ENCODE measurements around the gene VPS13D.
"Not testable (repeated sequence)": the region's sequence is repeated elsewhere in the genome, so short reads cannot be mapped to it uniquely, and the experiment has no call there.

The VPS13D gene

GRCh38 chr1:12208764-12209494, 20.9 kb upstream of the VPS13D start:
- Histone ChIP-seq H3K27me3 (ENCODE audit: insufficient read depth, low read length) (no peaks in the 10 kb centered on the region), H2AFZ (ENCODE audit: low read length, unreplicated experiment) (no peak overlapping the region), H3K4me1 (ENCODE audit: control insufficient read depth, insufficient read depth, low read length, unreplicated experiment) (no peaks in the 10 kb centered on the region), H3K4me3 (ENCODE audit: low read depth, low read length) (no peak overlapping the region), H3K36me3 (ENCODE audit: insufficient read depth, low read length) (no peaks in the 10 kb centered on the region), H3K79me2 (ENCODE audit: control insufficient read depth, insufficient read depth, low read length, unreplicated experiment) (no peaks in the 10 kb centered on the region), H3K27ac (ENCODE audit: low read depth, low read length) (no peak overlapping the region)

GRCh38 chr1:12209495-12209832, 20.4 kb upstream of the VPS13D start:
- H2AFZ ChIP-seq (ENCODE audit: low read length, unreplicated experiment), result no peak overlapping the region
- peaks cover 4% of the 10 kb centered on the region; the same call in 1 of the 2 replicates for H3K27me3 ChIP-seq (ENCODE audit: insufficient read depth, low read length)
- H3K36me3 ChIP-seq (ENCODE audit: insufficient read depth, low read length), result no peaks in the 10 kb centered on the region
- H3K4me3 ChIP-seq (ENCODE audit: low read depth, low read length), result no peak overlapping the region
- no peaks in the 10 kb centered on the region for H3K79me2 ChIP-seq (ENCODE audit: control insufficient read depth, insufficient read depth, low read length, unreplicated experiment)
- H3K4me1 ChIP-seq (ENCODE audit: control insufficient read depth, insufficient read depth, low read length, unreplicated experiment), result no peaks in the 10 kb centered on the region
- H3K27ac ChIP-seq (ENCODE audit: low read depth, low read length), result no peak overlapping the region

GRCh38 chr1:12215118-12215961, 14.5 kb upstream of the VPS13D start:
- Histone ChIP-seq H3K36me3 (ENCODE audit: insufficient read depth, low read length) (no peaks in the 10 kb centered on the region), H3K4me1 (ENCODE audit: control insufficient read depth, insufficient read depth, low read length, unreplicated experiment) (no peaks in the 10 kb centered on the region), H3K4me3 (ENCODE audit: low read depth, low read length) (no peak overlapping the region), H3K79me2 (ENCODE audit: control insufficient read depth, insufficient read depth, low read length, unreplicated experiment) (no peaks in the 10 kb centered on the region), H3K27me3 (ENCODE audit: insufficient read depth, low read length) (peaks cover 19% of the 10 kb centered on the region; the same call in 1 of the 2 replicates), H3K27ac (ENCODE audit: low read depth, low read length) (no peak overlapping the region), H2AFZ (ENCODE audit: low read length, unreplicated experiment) (no peak overlapping the region)

- H3K4me3 ChIP-seq (ENCODE audit: low read depth, low read length), result no peak overlapping the region
- H3K27me3 ChIP-seq (ENCODE audit: insufficient read depth, low read length), result peaks cover 13% of the 10 kb centered on the region; the same call in 1 of the 2 replicates
- H3K4me1 ChIP-seq (ENCODE audit: control insufficient read depth, insufficient read depth, low read length, unreplicated experiment), result no peaks in the 10 kb centered on the region
- no peaks in the 10 kb centered on the region for H3K79me2 ChIP-seq (ENCODE audit: control insufficient read depth, insufficient read depth, low read length, unreplicated experiment)
- H2AFZ ChIP-seq (ENCODE audit: low read length, unreplicated experiment), result no peak overlapping the region
- no peak overlapping the region for H3K27ac ChIP-seq (ENCODE audit: low read depth, low read length)
- no peaks in the 10 kb centered on the region for H3K36me3 ChIP-seq (ENCODE audit: insufficient read depth, low read length)
Measured at GRCh38 chr1:12219800-12220199, 10.0 kb upstream of the VPS13D start.

- Histone ChIP-seq H2AFZ (ENCODE audit: low read length, unreplicated experiment) (no peak overlapping the region), H3K27ac (ENCODE audit: low read depth, low read length) (no peak overlapping the region), H3K36me3 (ENCODE audit: insufficient read depth, low read length) (no peaks in the 10 kb centered on the region), H3K79me2 (ENCODE audit: control insufficient read depth, insufficient read depth, low read length, unreplicated experiment) (no peaks in the 10 kb centered on the region), H3K4me1 (ENCODE audit: control insufficient read depth, insufficient read depth, low read length, unreplicated experiment) (no peaks in the 10 kb centered on the region), H3K4me3 (ENCODE audit: low read depth, low read length) (no peak overlapping the region), H3K27me3 (ENCODE audit: insufficient read depth, low read length) (peaks cover 6% of the 10 kb centered on the region; the same call in 1 of the 2 replicates)
Measured at GRCh38 chr1:12220890-12221289, 8.9 kb upstream of the VPS13D start.

- H2AFZ ChIP-seq (ENCODE audit: low read length, unreplicated experiment); H3K27me3 ChIP-seq (ENCODE audit: insufficient read depth, low read length); H3K27ac ChIP-seq (ENCODE audit: low read depth, low read length); H3K4me1 ChIP-seq (ENCODE audit: control insufficient read depth, insufficient read depth, low read length, unreplicated experiment); H3K79me2 ChIP-seq (ENCODE audit: control insufficient read depth, insufficient read depth, low read length, unreplicated experiment); H3K36me3 ChIP-seq (ENCODE audit: insufficient read depth, low read length); H3K4me3 ChIP-seq (ENCODE audit: low read depth, low read length): not testable (repeated sequence)
Measured at GRCh38 chr1:12222700-12223099, 7.1 kb upstream of the VPS13D start.

GRCh38 chr1:12224092-12224491, 5.7 kb upstream of the VPS13D start:
- H3K4me1 ChIP-seq (ENCODE audit: control insufficient read depth, insufficient read depth, low read length, unreplicated experiment); H2AFZ ChIP-seq (ENCODE audit: low read length, unreplicated experiment); H3K36me3 ChIP-seq (ENCODE audit: insufficient read depth, low read length); H3K27ac ChIP-seq (ENCODE audit: low read depth, low read length); H3K79me2 ChIP-seq (ENCODE audit: control insufficient read depth, insufficient read depth, low read length, unreplicated experiment); H3K4me3 ChIP-seq (ENCODE audit: low read depth, low read length); H3K27me3 ChIP-seq (ENCODE audit: insufficient read depth, low read length): not testable (repeated sequence)

- Histone ChIP-seq H3K36me3 (ENCODE audit: insufficient read depth, low read length) (no peaks in the 10 kb centered on the region), H2AFZ (ENCODE audit: low read length, unreplicated experiment) (no peak overlapping the region), H3K79me2 (ENCODE audit: control insufficient read depth, insufficient read depth, low read length, unreplicated experiment) (peaks cover 29% of the 10 kb centered on the region), H3K27me3 (ENCODE audit: insufficient read depth, low read length) (no peaks in the 10 kb centered on the region), H3K27ac (ENCODE audit: low read depth, low read length) (no peak overlapping the region), H3K4me1 (ENCODE audit: control insufficient read depth, insufficient read depth, low read length, unreplicated experiment) (peaks cover 7% of the 10 kb centered on the region), H3K4me3 (ENCODE audit: low read depth, low read length) (no peak overlapping the region)
Measured at GRCh38 chr1:12228979-12229378, 851 bp upstream of the VPS13D start.

GRCh38 chr1:12229386-12229834, 420 bp upstream of the VPS13D start:
- H3K4me1 ChIP-seq (ENCODE audit: control insufficient read depth, insufficient read depth, low read length, unreplicated experiment), result peaks cover 7% of the 10 kb centered on the region
- H3K79me2 ChIP-seq (ENCODE audit: control insufficient read depth, insufficient read depth, low read length, unreplicated experiment), result peaks cover 29% of the 10 kb centered on the region
- H3K27ac ChIP-seq (ENCODE audit: low read depth, low read length), result no peak overlapping the region
- H3K27me3 ChIP-seq (ENCODE audit: insufficient read depth, low read length), result no peaks in the 10 kb centered on the region
- H3K36me3 ChIP-seq (ENCODE audit: insufficient read depth, low read length), result no peaks in the 10 kb centered on the region
- H3K4me3 ChIP-seq (ENCODE audit: low read depth, low read length), result peak overlapping the region; percentile 93; the same call in 1 of the 2 replicates
- peak overlapping the region; percentile 61 for H2AFZ ChIP-seq (ENCODE audit: low read length, unreplicated experiment)

- Histone ChIP-seq H3K36me3 (ENCODE audit: insufficient read depth, low read length) (no peaks in the 10 kb centered on the region; the same call in 1 of the 2 replicates), H3K27me3 (ENCODE audit: insufficient read depth, low read length) (no peaks in the 10 kb centered on the region), H2AFZ (ENCODE audit: low read length, unreplicated experiment) (peak overlapping the region; percentile 92), H3K4me3 (ENCODE audit: low read depth, low read length) (peak overlapping the region; percentile 93), H3K79me2 (ENCODE audit: control insufficient read depth, insufficient read depth, low read length, unreplicated experiment) (peaks cover 29% of the 10 kb centered on the region), H3K27ac (ENCODE audit: low read depth, low read length) (no peak overlapping the region), H3K4me1 (ENCODE audit: control insufficient read depth, insufficient read depth, low read length, unreplicated experiment) (peaks cover 7% of the 10 kb centered on the region)
Measured at GRCh38 chr1:12230549-12231275, 882 bp downstream of the VPS13D start.

Measured in ACC112 (cell line).